CD4-positive, CD25-positive, alpha-beta regulatory T cell (primary cell): ENCODE data around the gene SCML1. TPM values are rescaled to one million over a fixed set of nuclear protein-coding genes. Genes with fewer than 3 reads are reported as not detected.

Source experiments
- ATAC-seq, 2 donors: fragments of 150-1000 bp; cut with Tn5 transposase; one replicate each; pipeline ENCODE4 v1.10.0; 2021; ENCODE audit warnings: low read depth in 2 of 2, moderate number of reproducible peaks in 2 of 2, moderate library complexity in 1 of 2
- DNase-seq, 3 donors: peaks; one replicate each; pipeline versions ENCODE4 v3.0.0 to v3.0.0-alpha.2; 2012 to 2022; ENCODE audit warnings: mixed read lengths in 1 of 3
- H3K27ac ChIP-seq: one replicate; pipeline ENCODE4 v1.7.0; 2013; ENCODE audit warnings: mild to moderate bottlenecking, low read length; ENCODE audit not compliant: insufficient read depth, poor library complexity, severe bottlenecking
- H3K27me3 ChIP-seq: one replicate; pipeline ENCODE4 v1.7.0; 2013; ENCODE audit warnings: low read length; ENCODE audit not compliant: control insufficient read depth, insufficient read depth
- H3K36me3 ChIP-seq: one replicate; pipeline ENCODE4 v1.7.0; 2013; ENCODE audit warnings: mild to moderate bottlenecking, low read length, moderate library complexity; ENCODE audit not compliant: control insufficient read depth, insufficient read depth
- H3K4me1 ChIP-seq: 2 replicates; pipeline ENCODE4 v1.7.0; 2013; ENCODE audit warnings: mild to moderate bottlenecking, low read length; ENCODE audit not compliant: insufficient read depth, control insufficient read depth, poor library complexity, severe bottlenecking
- H3K4me3 ChIP-seq: one replicate; pipeline ENCODE4 v1.7.0; 2013; ENCODE audit warnings: low read depth, mild to moderate bottlenecking, low read length, moderate library complexity
- H3K9me3 ChIP-seq, 2 experiments: 1 replicate in 1 of 2; 2 replicates in 1 of 2; pipeline ENCODE4 v1.7.0; 2013; ENCODE audit warnings: low read length in 2 of 2, mild to moderate bottlenecking in 1 of 2, moderate library complexity in 1 of 2; ENCODE audit not compliant: control insufficient read depth in 2 of 2
- H3K27ac Mint-ChIP-seq, 3 donors: one replicate each; pipeline ENCODE4 v1.8.0; 2020 to 2022; ENCODE audit warnings: mild to moderate bottlenecking in 3 of 3, mixed read lengths in 3 of 3, moderate library complexity in 2 of 3
- H3K27me3 Mint-ChIP-seq: one replicate; pipeline ENCODE4 v1.8.0; 2022; ENCODE audit warnings: mild to moderate bottlenecking, mixed read lengths
- H3K36me3 Mint-ChIP-seq: one replicate; pipeline ENCODE4 v1.8.0; 2020; ENCODE audit warnings: mixed read lengths
- H3K4me1 Mint-ChIP-seq, 4 donors: one replicate each; pipeline ENCODE4 v1.8.0; 2020 to 2022; ENCODE audit warnings: mixed read lengths in 4 of 4, mild to moderate bottlenecking in 1 of 4
- H3K4me3 Mint-ChIP-seq, 4 donors: one replicate each; pipeline ENCODE4 v1.8.0; 2020 to 2022; ENCODE audit warnings: mild to moderate bottlenecking in 4 of 4, mixed read lengths in 4 of 4, moderate library complexity in 3 of 4
- H3K9me3 Mint-ChIP-seq, 7 donors: one replicate each; pipeline ENCODE4 v1.8.0; 2020 to 2022; ENCODE audit warnings: mixed read lengths in 7 of 7, mild to moderate bottlenecking in 3 of 7, moderate library complexity in 2 of 7
- polyA plus RNA-seq, 4 donors: library from polyadenylated mRNA; unstranded; fragments of 300-500 nt; fragmentation: Illumina TruSeq; gene quantifications; one replicate each; pipeline ENCODE4 v1.2.3, GENCODE V29; 2021
- total RNA-seq: library from RNA; stranded (reverse); gene quantifications from one replicate; pipeline ENCODE4 v1.2.3, GENCODE V29; 2022

Gene SCML1
- total and polyA plus RNA-seq, 5 donors from 2014 or later, result 0.24 to 11.6 (median 2.5) TPM

DNA sequence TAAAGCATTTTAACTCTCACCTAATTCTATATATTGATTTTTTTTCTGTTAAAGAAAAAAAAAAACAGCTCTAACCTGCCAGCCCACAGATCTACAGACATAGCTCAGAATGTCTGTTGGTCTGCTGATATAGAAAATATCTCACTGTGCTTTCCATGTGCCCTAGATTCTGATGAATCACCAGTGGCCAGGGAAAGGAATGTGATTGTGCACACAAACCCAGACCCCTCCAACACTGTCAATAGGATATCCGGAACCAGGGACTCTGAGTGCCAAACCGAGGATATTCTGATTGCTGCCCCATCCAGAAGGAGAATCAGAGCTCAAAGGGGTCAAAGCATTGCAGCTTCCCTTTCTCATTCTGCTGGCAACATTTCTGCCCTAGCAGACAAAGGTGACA is 12.1 kb upstream of the SCML1 start:
- Histone ChIP-seq H3K27ac (no peak overlapping the region), H3K9me3 (no peaks in the 10 kb centered on the region), H3K27me3 (no peaks in the 10 kb centered on the region), H3K4me1 (no peaks in the 10 kb centered on the region), H3K4me3 (no peak overlapping the region), H3K36me3 (no peaks in the 10 kb centered on the region)
- H3K36me3 Mint-ChIP-seq, result no peaks in the 10 kb centered on the region
- H3K4me1 Mint-ChIP-seq, result no peaks in the 10 kb centered on the region
- no peak for DNase-seq
- H3K9me3 Mint-ChIP-seq, result peaks cover 0 to 2% (median 0%) of the 10 kb centered on the region in 7 donors
- no peak for ATAC-seq
- no peak overlapping the region for H3K4me3 Mint-ChIP-seq
- H3K27me3 Mint-ChIP-seq, result peaks cover 5% of the 10 kb centered on the region
- H3K27ac Mint-ChIP-seq, result no peak overlapping the region

DNA sequence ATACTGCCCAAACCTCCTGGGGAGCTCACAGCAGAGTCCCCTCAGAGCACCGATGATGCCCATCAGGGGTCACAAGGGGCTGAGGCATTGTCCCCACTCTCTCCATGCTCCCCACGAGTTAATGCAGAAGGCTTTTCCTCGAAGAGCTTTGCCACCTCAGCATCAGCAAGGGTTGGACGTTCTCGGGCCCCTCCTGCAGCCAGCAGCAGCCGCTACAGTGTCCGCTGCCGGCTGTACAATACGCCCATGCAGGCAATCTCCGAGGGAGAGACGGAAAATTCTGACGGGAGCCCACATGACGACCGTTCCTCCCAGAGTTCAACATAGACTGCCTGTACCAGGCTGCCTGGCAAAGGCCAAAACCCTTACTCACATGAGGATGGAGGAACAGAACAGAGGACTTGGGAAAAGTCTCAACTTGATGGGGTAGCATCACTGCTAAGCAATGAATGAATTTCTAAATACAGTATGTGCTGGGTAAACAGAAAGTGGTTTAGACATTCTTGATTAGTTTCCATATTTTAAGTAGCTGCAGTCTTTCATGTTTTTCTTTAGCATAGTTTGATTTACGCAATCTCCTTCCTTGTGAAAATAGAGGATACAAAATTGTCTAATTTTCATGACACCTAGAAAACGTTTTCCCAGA is 5.0 kb upstream of the SCML1 start:
- H3K4me1 Mint-ChIP-seq, result peaks cover 0 to 5% (median 0%) of the 10 kb centered on the region in 4 donors
- peaks cover 0 to 2% (median 0%) of the 10 kb centered on the region in 7 donors for H3K9me3 Mint-ChIP-seq
- no peak for ATAC-seq
- peak overlapping the region in 1 of 4 donors; percentile 23 for H3K4me3 Mint-ChIP-seq
- no peaks in the 10 kb centered on the region for H3K9me3 ChIP-seq
- H3K36me3 ChIP-seq, result no peaks in the 10 kb centered on the region
- H3K27ac Mint-ChIP-seq, result no peak overlapping the region
- no peaks in the 10 kb centered on the region for H3K27me3 Mint-ChIP-seq
- no peak overlapping the region for H3K27ac ChIP-seq
- DNase-seq, result no peak
- no peaks in the 10 kb centered on the region for H3K4me1 ChIP-seq
- H3K4me3 ChIP-seq, result no peak overlapping the region
- H3K27me3 ChIP-seq, result no peaks in the 10 kb centered on the region
- H3K36me3 Mint-ChIP-seq, result no peaks in the 10 kb centered on the region

- Histone ChIP-seq H3K9me3 (no peaks in the 10 kb centered on the region), H3K4me1 (peaks cover 6% of the 10 kb centered on the region), H3K27ac (no peak overlapping the region), H3K27me3 (no peaks in the 10 kb centered on the region), H3K36me3 (no peaks in the 10 kb centered on the region), H3K4me3 (no peak overlapping the region)
- Mint-ChIP-seq H3K4me3 (peak overlapping the region in 1 of 4 donors; percentile 90), H3K36me3 (no peaks in the 10 kb centered on the region), H3K27me3 (peaks cover 16% of the 10 kb centered on the region), H3K4me1 (peaks cover 5 to 18% (median 17%) of the 10 kb centered on the region in 4 donors), H3K27ac (no peak overlapping the region), H3K9me3 (peaks cover 0 to 2% (median 0%) of the 10 kb centered on the region in 7 donors)
- ATAC-seq (no peak), DNase-seq (no peak)
These were observed 1.9 kb upstream of the SCML1 start for GRCh38 chrX:17735406-17735805.

DNA sequence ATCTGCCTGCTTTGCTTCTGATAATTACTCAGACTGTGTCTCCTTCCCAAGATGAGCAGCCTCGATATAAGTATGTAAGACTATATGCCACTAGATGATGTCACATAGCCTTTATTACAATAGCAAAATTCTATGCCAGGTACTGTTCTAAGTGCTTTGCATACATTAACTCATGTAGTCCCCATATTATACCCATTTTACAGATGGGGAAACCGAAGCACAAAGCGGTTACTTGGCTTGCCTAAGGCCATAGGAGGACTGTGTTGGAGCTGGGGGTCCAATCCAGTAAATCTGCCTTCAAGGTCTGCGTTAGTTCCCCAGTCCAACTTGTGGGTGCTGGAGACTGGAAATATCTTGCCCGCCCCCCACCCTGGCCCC is 826 bp upstream of the SCML1 start:
- Mint-ChIP-seq H3K4me3 (peak overlapping the region; percentile 91 to 97 (median 95)), H3K27me3 (peaks cover 16% of the 10 kb centered on the region), H3K27ac (peak overlapping the region; percentile 52 to 94 (median 71)), H3K4me1 (peaks cover 8 to 26% (median 17%) of the 10 kb centered on the region in 4 donors), H3K9me3 (peaks cover 0 to 2% (median 0%) of the 10 kb centered on the region in 7 donors), H3K36me3 (no peaks in the 10 kb centered on the region)
- Histone ChIP-seq H3K36me3 (no peaks in the 10 kb centered on the region), H3K27ac (peak overlapping the region; percentile 68), H3K9me3 (no peaks in the 10 kb centered on the region), H3K4me3 (peak overlapping the region; percentile 48), H3K27me3 (no peaks in the 10 kb centered on the region), H3K4me1 (peaks cover 6% of the 10 kb centered on the region)
- DNase-seq (peak in 2 of 3 donors; percentile 1 to 2), ATAC-seq (no peak)

GRCh38 chrX:17737710-17737985 is 355 bp downstream of the SCML1 start:
- Mint-ChIP-seq H3K9me3 (peaks cover 0 to 2% (median 0%) of the 10 kb centered on the region in 7 donors), H3K36me3 (no peaks in the 10 kb centered on the region), H3K4me1 (peaks cover 9 to 31% (median 17%) of the 10 kb centered on the region in 4 donors), H3K27ac (peak overlapping the region; percentile 91 to 95 (median 94)), H3K27me3 (peaks cover 16% of the 10 kb centered on the region), H3K4me3 (peak overlapping the region; percentile 91 to 97 (median 95))
- H3K4me1 ChIP-seq, result peaks cover 6% of the 10 kb centered on the region
- peak overlapping the region; percentile 68 for H3K27ac ChIP-seq
- no peaks in the 10 kb centered on the region for H3K36me3 ChIP-seq
- H3K4me3 ChIP-seq, result peak overlapping the region; percentile 65
- H3K27me3 ChIP-seq, result no peaks in the 10 kb centered on the region
- DNase-seq (peak in 1 of 3 donors; percentile 35), ATAC-seq (no peak)
- no peaks in the 10 kb centered on the region for H3K9me3 ChIP-seq

DNA sequence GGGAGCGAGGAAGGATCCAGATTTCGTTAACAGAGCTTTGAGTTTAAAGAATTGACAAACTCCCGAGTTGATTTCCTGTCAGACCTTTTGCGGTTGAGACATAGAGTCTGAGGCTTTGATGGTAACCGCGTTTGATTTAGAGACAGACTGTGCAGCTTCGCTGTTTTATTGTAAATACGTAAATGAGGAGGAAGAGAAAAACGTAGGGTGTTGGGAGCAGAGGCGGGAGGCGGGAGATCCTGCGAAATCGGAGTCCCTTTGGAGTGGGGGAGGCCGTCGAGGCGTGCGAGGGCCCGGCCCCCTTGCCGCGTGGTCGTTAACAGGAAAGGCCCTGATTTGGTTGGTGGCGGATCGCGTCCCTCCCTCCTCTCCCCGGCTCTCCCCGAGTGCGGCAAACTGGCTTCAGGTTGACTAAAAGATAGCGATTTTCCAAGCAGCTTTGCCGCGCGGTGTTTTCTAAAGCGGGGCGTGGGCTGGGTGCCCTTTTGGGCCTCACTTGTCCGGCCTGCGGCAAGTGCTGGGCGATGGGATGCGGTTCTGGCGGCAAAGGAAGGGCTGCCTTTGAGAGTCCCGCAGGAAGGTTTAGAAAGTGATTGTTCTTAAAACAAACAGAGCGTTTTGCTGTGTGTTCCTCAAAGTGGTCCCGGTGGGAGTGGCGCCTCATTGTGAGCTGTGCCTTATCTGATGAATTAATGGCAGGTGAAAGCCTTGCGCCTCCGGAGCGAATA is 857 bp downstream of the SCML1 start:
- no peaks in the 10 kb centered on the region for H3K9me3 ChIP-seq
- no peaks in the 10 kb centered on the region for H3K36me3 ChIP-seq
- ATAC-seq (peak; percentile 31 to 38), DNase-seq (peak; percentile 35 to 69 (median 66))
- Mint-ChIP-seq H3K27ac (peak overlapping the region; percentile 91 to 95 (median 94)), H3K36me3 (no peaks in the 10 kb centered on the region), H3K9me3 (peaks cover 0 to 2% (median 0%) of the 10 kb centered on the region in 7 donors), H3K27me3 (peaks cover 16% of the 10 kb centered on the region), H3K4me3 (peak overlapping the region; percentile 91 to 97 (median 95)), H3K4me1 (peaks cover 11 to 31% (median 17%) of the 10 kb centered on the region in 4 donors)
- peak overlapping the region; percentile 65 for H3K4me3 ChIP-seq
- H3K4me1 ChIP-seq, result peaks cover 6% of the 10 kb centered on the region
- no peaks in the 10 kb centered on the region for H3K27me3 ChIP-seq
- peak overlapping the region; percentile 68 for H3K27ac ChIP-seq

DNA sequence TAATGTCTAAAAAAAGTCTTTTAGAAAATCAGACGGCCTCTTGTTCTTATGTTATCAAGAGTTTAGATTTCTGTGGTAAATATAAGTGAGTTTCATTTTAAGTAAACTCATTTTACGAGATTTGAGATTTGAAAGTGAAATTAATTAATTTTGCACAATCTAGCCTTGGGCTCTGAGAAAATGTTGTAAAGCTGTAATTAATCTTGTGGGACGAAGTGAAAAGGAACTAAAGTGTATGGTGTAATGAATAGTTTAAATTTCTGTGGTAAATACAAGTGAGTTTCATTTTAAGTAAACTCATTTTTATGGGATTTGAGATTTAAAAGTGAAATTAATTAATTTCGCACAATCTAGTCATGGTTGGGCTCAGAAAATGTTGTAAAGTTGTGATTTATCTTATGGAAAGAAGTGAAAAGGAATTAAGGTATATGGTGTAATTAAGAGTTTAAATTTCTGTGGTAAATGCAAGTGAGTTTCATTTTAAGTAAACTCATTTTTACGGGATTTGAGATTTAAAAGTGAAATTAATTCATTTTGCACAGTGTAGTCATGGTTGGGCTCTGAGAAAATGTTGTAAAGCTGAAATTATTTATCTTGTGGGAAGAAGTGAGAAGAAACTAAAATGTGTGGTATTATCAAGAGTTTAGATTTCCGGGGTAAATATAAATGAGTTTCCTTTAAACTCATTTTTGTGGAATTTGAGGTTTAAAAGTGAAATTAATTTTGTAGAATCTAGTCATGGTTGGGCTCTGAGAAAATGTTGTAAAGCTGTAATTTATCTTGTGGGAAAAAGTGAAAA is 1.6 kb downstream of the SCML1 start:
- Mint-ChIP-seq H3K4me3 (peak overlapping the region; percentile 91 to 97 (median 95)), H3K27me3 (peaks cover 16% of the 10 kb centered on the region), H3K9me3 (peaks cover 0 to 2% (median 0%) of the 10 kb centered on the region in 7 donors), H3K27ac (peak overlapping the region; percentile 76 to 94 (median 91)), H3K4me1 (peaks cover 11 to 33% (median 17%) of the 10 kb centered on the region in 4 donors), H3K36me3 (no peaks in the 10 kb centered on the region)
- Histone ChIP-seq H3K4me1 (peaks cover 6% of the 10 kb centered on the region), H3K9me3 (no peaks in the 10 kb centered on the region), H3K36me3 (no peaks in the 10 kb centered on the region), H3K27me3 (no peaks in the 10 kb centered on the region), H3K27ac (peak overlapping the region; percentile 68), H3K4me3 (peak overlapping the region; percentile 62)
- DNase-seq (peak in 1 of 3 donors; percentile 3), ATAC-seq (no peak)
